Keratinocyte (primary cell): ENCODE results near the gene TAS2R40. TPM values are rescaled to one million over a fixed set of nuclear protein-coding genes. Genes with fewer than 3 reads are reported as not detected.

Experiments used
- DNase-seq: peaks from one replicate; pipeline ENCODE4 v3.0.0-alpha.2; 2011; ENCODE audit warnings: low read depth, missing footprints, low spot score
- FAIRE-seq: peaks from 2 replicates; lab custom pipeline; 2011; peaks lifted over from hg19 to GRCh38; lab: Jason Lieb, UNC
- H2AFZ ChIP-seq: 2 replicates; pipeline ENCODE4 v1.6.0; 2012; ENCODE audit warnings: low read length, control low read depth, inconsistent platforms; ENCODE audit not compliant: control insufficient read depth
- H3K27ac ChIP-seq: 2 replicates; pipeline ENCODE4 v1.5.1; 2011; ENCODE audit warnings: low read length; ENCODE audit not compliant: control insufficient read depth, insufficient read depth
- H3K27me3 ChIP-seq: 3 replicates; pipeline ENCODE4 v1.6.0; 2011; ENCODE audit warnings: low read length; ENCODE audit not compliant: control insufficient read depth, insufficient read depth; ENCODE audit errors: extremely low read depth
- H3K36me3 ChIP-seq, 2 experiments: 2 replicates in 1 of 2; 3 replicates in 1 of 2; pipeline ENCODE4 v1.5.1; 2011; ENCODE audit warnings: low read length in 2 of 2, mild to moderate bottlenecking in 1 of 2; ENCODE audit not compliant: control insufficient read depth in 2 of 2, insufficient read depth in 2 of 2; ENCODE audit errors: extremely low read depth in 1 of 2
- H3K4me1 ChIP-seq: 3 replicates; pipeline ENCODE4 v1.5.1; 2011; ENCODE audit warnings: low read length; ENCODE audit not compliant: control insufficient read depth, insufficient read depth; ENCODE audit errors: extremely low read depth
- H3K4me2 ChIP-seq: 3 replicates; pipeline ENCODE4 v1.6.0; 2011; ENCODE audit warnings: low read depth, low read length; ENCODE audit not compliant: control insufficient read depth, insufficient read depth; ENCODE audit errors: extremely low read depth
- H3K4me3 ChIP-seq, 3 experiments: fragments of 200-600 bp in 1 of 3; sonication (generic) in 1 of 3; 2 replicates in 2 of 3; 3 replicates in 1 of 3; pipeline ENCODE4 v1.5.1; 2011 to 2016; ENCODE audit warnings: low read length in 3 of 3, mild to moderate bottlenecking in 3 of 3, control low read depth in 2 of 3, inconsistent platforms in 1 of 3, low read depth in 1 of 3, mixed read lengths in 1 of 3, mixed run types in 1 of 3, moderate library complexity in 1 of 3; ENCODE audit not compliant: control insufficient read depth in 2 of 3, insufficient read depth in 2 of 3; ENCODE audit errors: extremely low read depth in 1 of 3
- H3K79me2 ChIP-seq: 2 replicates; pipeline ENCODE4 v1.6.0; 2012; ENCODE audit warnings: low read length; ENCODE audit not compliant: control insufficient read depth, insufficient read depth
- H3K9ac ChIP-seq: 3 replicates; pipeline ENCODE4 v1.6.0; 2011; ENCODE audit warnings: low read length; ENCODE audit not compliant: control insufficient read depth, insufficient read depth; ENCODE audit errors: extremely low read depth
- H3K9me1 ChIP-seq: 3 replicates; pipeline ENCODE4 v1.6.0; 2011; ENCODE audit warnings: low read length; ENCODE audit not compliant: control insufficient read depth, insufficient read depth; ENCODE audit errors: extremely low read depth
- H3K9me3 ChIP-seq: 2 replicates; pipeline ENCODE4 v1.5.1; 2012; ENCODE audit warnings: low read depth, low read length; ENCODE audit not compliant: control insufficient read depth
- H4K20me1 ChIP-seq: 3 replicates; pipeline ENCODE4 v1.6.0; 2011; ENCODE audit warnings: low read length; ENCODE audit not compliant: control insufficient read depth, insufficient read depth; ENCODE audit errors: extremely low read depth
- EZH2 ChIP-seq: IDR thresholded peaks from one replicate; pipeline ENCODE4 v1.6.1; 2012; ENCODE audit warnings: inconsistent platforms, mild to moderate bottlenecking, low read length, moderate library complexity
- dilution Hi-C: fragments of 300-500 bp; cut with MboI; formaldehyde crosslinking; loops from one replicate; pipeline ENCODE4 v1.7.0; 2020; ENCODE audit warnings: low sequenced_read_pairs; ENCODE audit not compliant: extremely low pct_ligation_motif_present
- polyA plus RNA-seq, 5 experiments: library from polyadenylated mRNA; depleted of rRNA in 3 of 5; stranded (reverse) in 3 of 5; stranded (forward) in 1 of 5; unstranded in 1 of 5; fragments of >200 nt; gene quantifications; 1 replicate in 1 of 5; 2 replicates in 3 of 5; 3 replicates in 1 of 5; pipeline versions ENCODE4 v1.2.1 to v1.2.3, GENCODE V29; 2011 to 2012; ENCODE audit warnings: missing spikeins in 2 of 5, low read depth in 1 of 5, low replicate concordance in 1 of 5
- TF ChIP-seq, protein P1 (sequence below), 3 experiments: IDR thresholded peaks in 1 of 3; conservative IDR thresholded peaks in 1 of 3; optimal IDR thresholded peaks in 1 of 3; 2 replicates in 2 of 3; 3 replicates in 1 of 3; pipeline versions ENCODE3 to v1.5.1; 2011; ENCODE audit warnings: low read length in 3 of 3, mild to moderate bottlenecking in 3 of 3, moderate library complexity in 2 of 3, control low read depth in 1 of 3, inconsistent platforms in 1 of 3; ENCODE audit not compliant: insufficient read depth in 2 of 3; ENCODE audit errors: extremely low read depth in 1 of 3

TAS2R40 gene
- polyA plus RNA-seq, 1 donor (not counting 4 experiments of a cell fraction or from before 2014, with no cell fraction given), result not detected

DNA sequence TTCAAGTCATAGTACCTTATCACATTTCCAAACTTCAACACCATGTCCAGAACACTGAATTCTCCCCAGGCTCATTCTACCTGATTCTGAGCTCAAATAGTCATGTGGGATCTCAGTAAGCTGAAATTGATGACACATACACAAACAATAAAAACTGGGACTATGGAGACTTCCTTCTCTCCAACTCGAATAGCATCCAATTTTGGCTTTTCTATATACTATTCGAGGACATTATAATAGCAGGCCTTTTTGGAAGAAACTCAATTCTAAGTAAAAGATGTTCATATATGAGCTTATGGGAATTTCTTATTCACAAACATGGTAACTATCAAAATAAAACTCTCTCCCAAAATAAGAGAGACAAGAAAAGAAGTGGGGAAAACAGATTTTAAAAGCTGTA, 551 bp upstream of the TAS2R40 start:
- dilution Hi-C loops, result loop anchor here (25.0 kb wide), 1 partner anchor 409 kb away; no protein-coding TSS in a partner anchor
- no peaks in the 10 kb centered on the region for H3K9me3 ChIP-seq
- H3K79me2 ChIP-seq, result no peaks in the 10 kb centered on the region
- no peak overlapping the region for H3K4me3 ChIP-seq
- no peaks in the 10 kb centered on the region for H3K4me1 ChIP-seq
- DNase-seq, result no peak
- H3K4me2 ChIP-seq, result no peak overlapping the region
- no peak overlapping the region for H3K9ac ChIP-seq
- H4K20me1 ChIP-seq, result no peaks in the 10 kb centered on the region
- peaks cover 11% of the 10 kb centered on the region for H3K27me3 ChIP-seq
- no peak overlapping the region for H2AFZ ChIP-seq
- no peak overlapping the region for H3K27ac ChIP-seq
- no peaks in the 10 kb centered on the region for H3K36me3 ChIP-seq
- FAIRE-seq, result no peak
- no peak for TF ChIP-seq EZH2
- TF ChIP-seq, protein P1, sequence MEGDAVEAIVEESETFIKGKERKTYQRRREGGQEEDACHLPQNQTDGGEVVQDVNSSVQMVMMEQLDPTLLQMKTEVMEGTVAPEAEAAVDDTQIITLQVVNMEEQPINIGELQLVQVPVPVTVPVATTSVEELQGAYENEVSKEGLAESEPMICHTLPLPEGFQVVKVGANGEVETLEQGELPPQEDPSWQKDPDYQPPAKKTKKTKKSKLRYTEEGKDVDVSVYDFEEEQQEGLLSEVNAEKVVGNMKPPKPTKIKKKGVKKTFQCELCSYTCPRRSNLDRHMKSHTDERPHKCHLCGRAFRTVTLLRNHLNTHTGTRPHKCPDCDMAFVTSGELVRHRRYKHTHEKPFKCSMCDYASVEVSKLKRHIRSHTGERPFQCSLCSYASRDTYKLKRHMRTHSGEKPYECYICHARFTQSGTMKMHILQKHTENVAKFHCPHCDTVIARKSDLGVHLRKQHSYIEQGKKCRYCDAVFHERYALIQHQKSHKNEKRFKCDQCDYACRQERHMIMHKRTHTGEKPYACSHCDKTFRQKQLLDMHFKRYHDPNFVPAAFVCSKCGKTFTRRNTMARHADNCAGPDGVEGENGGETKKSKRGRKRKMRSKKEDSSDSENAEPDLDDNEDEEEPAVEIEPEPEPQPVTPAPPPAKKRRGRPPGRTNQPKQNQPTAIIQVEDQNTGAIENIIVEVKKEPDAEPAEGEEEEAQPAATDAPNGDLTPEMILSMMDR (optimal IDR thresholded peaks at IDR 0.05 in 1 of 3, IDR thresholded peaks at IDR 0.05 in 1 of 3, conservative IDR thresholded peaks at IDR 0.05 in 1 of 3; ENCODE audit: extremely low read depth in 1 of 3, insufficient read depth in 2 of 3, low read length in 3 of 3), result no peak
- no peaks in the 10 kb centered on the region for H3K9me1 ChIP-seq

DNA sequence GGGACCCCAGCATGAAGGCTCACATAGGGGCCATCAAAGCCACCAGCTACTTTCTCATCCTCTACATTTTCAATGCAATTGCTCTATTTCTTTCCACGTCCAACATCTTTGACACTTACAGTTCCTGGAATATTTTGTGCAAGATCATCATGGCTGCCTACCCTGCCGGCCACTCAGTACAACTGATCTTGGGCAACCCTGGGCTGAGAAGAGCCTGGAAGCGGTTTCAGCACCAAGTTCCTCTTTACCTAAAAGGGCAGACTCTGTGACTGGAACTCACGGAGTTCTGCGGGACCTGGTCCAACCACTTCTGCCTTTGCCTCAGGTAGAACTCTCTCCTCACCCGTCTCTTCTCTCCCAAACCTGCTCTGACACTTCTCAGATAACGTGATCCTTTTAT, 945 bp downstream of the TAS2R40 start:
- Histone ChIP-seq H3K27me3 (peaks cover 11% of the 10 kb centered on the region), H3K27ac (no peak overlapping the region), H3K4me2 (no peak overlapping the region), H3K9me1 (no peaks in the 10 kb centered on the region), H3K79me2 (no peaks in the 10 kb centered on the region), H3K9me3 (no peaks in the 10 kb centered on the region), H3K4me1 (no peaks in the 10 kb centered on the region), H3K36me3 (no peaks in the 10 kb centered on the region), H3K4me3 (no peak overlapping the region), H3K9ac (no peak overlapping the region), H2AFZ (no peak overlapping the region), H4K20me1 (no peaks in the 10 kb centered on the region)
- TF ChIP-seq, protein P1 (optimal IDR thresholded peaks at IDR 0.05 in 1 of 3, IDR thresholded peaks at IDR 0.05 in 1 of 3, conservative IDR thresholded peaks at IDR 0.05 in 1 of 3; ENCODE audit: extremely low read depth in 1 of 3, insufficient read depth in 2 of 3, low read length in 3 of 3), result no peak
- TF ChIP-seq EZH2, result no peak
- DNase-seq (no peak), FAIRE-seq (no peak)
- dilution Hi-C loops, result loop anchor here (25.0 kb wide), 1 partner anchor 410 kb away; no protein-coding TSS in a partner anchor
